NCI-H2227 (cell line): Measurements from ENCODE around the gene PHTF1.
"Not testable (repeated sequence)": the region's sequence is repeated elsewhere in the genome, so short reads cannot be mapped to it uniquely, and the experiment has no call there.

Source experiments
- DNase-seq: peaks from one replicate; lab custom pipeline; 2025; ENCODE audit not compliant: unreplicated experiment; lab: John Stamatoyannopoulos, UW

Gene PHTF1

GRCh38 chr1:113779542-113779941 lies 20.3 kb upstream of the PHTF1 start:
- no peak for DNase-seq

GRCh38 chr1:113777561-113777960 lies 18.3 kb upstream of the PHTF1 start:
- no peak for DNase-seq

GRCh38 chr1:113770031-113770430 lies 10.7 kb upstream of the PHTF1 start:
- DNase-seq = no peak

- DNase-seq = no peak
Observed at GRCh38 chr1:113769601-113769970, 10.3 kb upstream of the PHTF1 start.

- DNase-seq = no peak
Observed at GRCh38 chr1:113768916-113769600, 9.8 kb upstream of the PHTF1 start.

GRCh38 chr1:113765306-113766230 lies 6.3 kb upstream of the PHTF1 start:
- DNase-seq = no peak

- DNase-seq = no peak
Observed at GRCh38 chr1:113763661-113764060, 4.4 kb upstream of the PHTF1 start.

- DNase-seq = no peak
Observed at GRCh38 chr1:113761937-113762336, 2.7 kb upstream of the PHTF1 start.

GRCh38 chr1:113760102-113761080 lies 1.1 kb upstream of the PHTF1 start:
- DNase-seq = peak; percentile 44

GRCh38 chr1:113758631-113759332 lies 504 bp downstream of the PHTF1 start:
- peak; percentile 76 for DNase-seq

GRCh38 chr1:113756461-113756860 lies 2.8 kb downstream of the PHTF1 start:
- DNase-seq = no peak

GRCh38 chr1:113753333-113753732 lies 6.0 kb downstream of the PHTF1 start:
- not testable (repeated sequence) for DNase-seq

- DNase-seq = no peak
Observed at GRCh38 chr1:113751516-113751915, 7.8 kb downstream of the PHTF1 start.

- DNase-seq = no peak
Observed at GRCh38 chr1:113751114-113751513, 8.2 kb downstream of the PHTF1 start.

- DNase-seq = no peak
Observed at GRCh38 chr1:113749402-113749801, 9.9 kb downstream of the PHTF1 start.

GRCh38 chr1:113747376-113747775 lies 11.9 kb downstream of the PHTF1 start:
- DNase-seq = no peak

GRCh38 chr1:113745425-113745824 lies 13.9 kb downstream of the PHTF1 start:
- DNase-seq = no peak

- DNase-seq = no peak
Observed at GRCh38 chr1:113744114-113744513, 15.2 kb downstream of the PHTF1 start.

GRCh38 chr1:113742515-113742914 lies 16.8 kb downstream of the PHTF1 start:
- no peak for DNase-seq

GRCh38 chr1:113734357-113735055 lies 24.8 kb downstream of the PHTF1 start:
- no peak for DNase-seq
